OCI-LY1 (cell line): ENCODE measurements around the gene SACM1L.

Experiments used
- CTCF ChIP-seq: fragments of 200-600 bp; sonication (generic), shearing (Covaris generic); IDR thresholded peaks from 2 replicates; pipeline ENCODE4 v1.5.1; 2017; ENCODE audit warnings: mild to moderate bottlenecking, antibody characterized with exemption, low read length, moderate library complexity, mixed read lengths
- EZH2 ChIP-seq: fragments of 200-600 bp; sonication (generic), shearing (Covaris generic); IDR thresholded peaks from 2 replicates; pipeline ENCODE4 v1.8.0; 2017; ENCODE audit warnings: borderline replicate concordance, mixed run types, mild to moderate bottlenecking, antibody characterized with exemption, low read length, moderate library complexity, mixed read lengths

GRCh38 chr3:45688882-45689786 is at the start of gene SACM1L:
- TF ChIP-seq EZH2: no peak
- TF ChIP-seq CTCF: no peak
